HepG2 (cell line): ENCODE results near the gene SHE. TPM values are rescaled to one million over a fixed set of nuclear protein-coding genes. Genes with fewer than 3 reads are reported as not detected.

Experiments
- CTCF ChIP-seq: sonication (generic); formaldehyde crosslinking; IDR thresholded peaks from 2 replicates; pipeline ENCODE4 v1.5.0; 2020; ENCODE audit warnings: mild to moderate bottlenecking, missing genetic modification reagents, moderate library complexity
- HDAC2 ChIP-seq: sonication (generic); formaldehyde crosslinking; IDR thresholded peaks from 2 replicates; pipeline ENCODE4 v1.4.0; 2020; ENCODE audit warnings: missing genetic modification reagents
- MTF1 ChIP-seq: sonication (generic); formaldehyde crosslinking; IDR thresholded peaks from 2 replicates; pipeline ENCODE4 v1.5.0; 2020; ENCODE audit warnings: missing genetic modification reagents
- NR3C1 ChIP-seq: sonication (generic); formaldehyde crosslinking; IDR thresholded peaks from 2 replicates; pipeline ENCODE4 v1.4.0; 2020; ENCODE audit warnings: missing genetic modification reagents
- PLSCR1 ChIP-seq: sonication (generic); formaldehyde crosslinking; IDR thresholded peaks from 2 replicates; pipeline ENCODE4 v1.5.0; 2020; ENCODE audit warnings: missing genetic modification reagents, mild to moderate bottlenecking, borderline replicate concordance
- RAD21 ChIP-seq: fragments of 450-650 bp; formaldehyde crosslinking; IDR thresholded peaks from 2 replicates; pipeline ENCODE4 v1.5.0; 2020; ENCODE audit warnings: mild to moderate bottlenecking
- RELA ChIP-seq: sonication (generic); formaldehyde crosslinking; IDR thresholded peaks from 2 replicates; pipeline ENCODE4 v1.4.0; 2020; ENCODE audit warnings: missing genetic modification reagents
- SMC3 ChIP-seq: IDR thresholded peaks from 2 replicates; pipeline ENCODE4 v1.6.1; 2011; ENCODE audit warnings: low read length, improper control_type of control experiment
- TAF15 ChIP-seq: fragments of 200-400 bp; formaldehyde crosslinking; IDR thresholded peaks from one replicate; pipeline ENCODE4 v1.6.1; 2018; ENCODE audit warnings: mild to moderate bottlenecking, low read depth, low read length; ENCODE audit not compliant: poor library complexity, severe bottlenecking
- TARDBP ChIP-seq: sonication (generic); formaldehyde crosslinking; IDR thresholded peaks from 2 replicates; pipeline ENCODE4 v1.8.0; 2022; ENCODE audit warnings: mild to moderate bottlenecking, missing genetic modification reagents
- TFAP4 ChIP-seq: sonication (generic); IDR thresholded peaks from 2 replicates; pipeline ENCODE4 v1.6.1; 2016; ENCODE audit warnings: low read depth, borderline replicate concordance
- XRCC5 ChIP-seq: fragments of 200-400 bp; formaldehyde crosslinking; optimal IDR thresholded peaks from 2 replicates; pipeline ENCODE3; 2017; ENCODE audit warnings: mild to moderate bottlenecking, low read length
- ZBTB7A ChIP-seq: sonication (generic); formaldehyde crosslinking; IDR thresholded peaks from 2 replicates; pipeline ENCODE4 v1.8.0; 2022; ENCODE audit warnings: mild to moderate bottlenecking, missing genetic modification reagents
- ZFP82 ChIP-seq: sonication (generic); formaldehyde crosslinking; IDR thresholded peaks from 2 replicates; pipeline ENCODE4 v1.5.1; 2020; ENCODE audit warnings: mild to moderate bottlenecking, missing genetic modification reagents, borderline replicate concordance
- ZMYM3 ChIP-seq: sonication (generic); formaldehyde crosslinking; IDR thresholded peaks from 2 replicates; pipeline ENCODE4 v1.5.1; 2020; ENCODE audit warnings: mild to moderate bottlenecking, missing genetic modification reagents
- ZNF510 ChIP-seq: sonication (generic); formaldehyde crosslinking; IDR thresholded peaks from 2 replicates; pipeline ENCODE4 v1.4.0; 2020; ENCODE audit warnings: low read depth, mild to moderate bottlenecking, missing genetic modification reagents
- ZNF616 ChIP-seq: sonication (generic); formaldehyde crosslinking; IDR thresholded peaks from 2 replicates; pipeline ENCODE4 v1.5.0; 2020; ENCODE audit warnings: low read depth, mild to moderate bottlenecking, missing genetic modification reagents
- ZNF766 ChIP-seq: sonication (generic); formaldehyde crosslinking; IDR thresholded peaks from 2 replicates; pipeline ENCODE4 v1.5.0; 2020; ENCODE audit warnings: missing genetic modification reagents, borderline replicate concordance
- ZNF780A ChIP-seq: sonication (generic); formaldehyde crosslinking; IDR thresholded peaks from 2 replicates; pipeline ENCODE4 v1.8.0; 2022; ENCODE audit warnings: mild to moderate bottlenecking, missing genetic modification reagents, moderate library complexity
- polyA plus RNA-seq, 8 experiments: library from polyadenylated mRNA; depleted of rRNA in 3 of 8; stranded (reverse) in 7 of 8; unstranded in 1 of 8; fragments of >200 nt; fragmentation: Illumina TruSeq in 4 of 8; extraction: Trizol in 4 of 8; gene quantifications; 2 replicates each; pipeline versions ENCODE4 v1.2.1 to v1.2.3, GENCODE V29; 2011 to 2016; ENCODE audit warnings: low read depth in 4 of 8, missing spikeins in 1 of 8, mixed read lengths in 1 of 8; ENCODE audit not compliant: insufficient read depth in 1 of 8
- total RNA-seq, 5 experiments: library from RNA; depleted of rRNA; stranded (reverse); fragments of >200 nt; fragmentation: Illumina TruSeq; extraction: Trizol; gene quantifications; 2 replicates each; pipeline ENCODE4 v1.2.3, GENCODE V29; 2016; ENCODE audit warnings: low read depth in 1 of 5

SHE gene
- total and polyA plus RNA-seq, 2 of the 13 experiments (the other 11 are each of a cell fraction or from before 2014, with no cell fraction given): not detected

GRCh38 chr1:154479764-154480421, 22.3 kb downstream of the SHE start (continued):
- TF ChIP-seq TAF15 (no peak), ZBTB7A (CRISPR knock-in tag) (no peak), SMC3 (peak; percentile 90), ZMYM3 (CRISPR knock-in tag) (no peak), ZNF616 (CRISPR knock-in tag) (no peak), TARDBP (CRISPR knock-in tag) (no peak), RAD21 (CRISPR knock-in tag) (peak; percentile 85), ZNF780A (CRISPR knock-in tag) (no peak), ZNF766 (no peak), CTCF (peak; percentile 90), ZFP82 (CRISPR knock-in tag) (no peak), RELA (CRISPR knock-in tag) (no peak), ZNF510 (CRISPR knock-in tag) (no peak), HDAC2 (CRISPR knock-in tag) (no peak), XRCC5 (peak; percentile 29), MTF1 (CRISPR knock-in tag) (no peak), PLSCR1 (CRISPR knock-in tag) (no peak), NR3C1 (no peak), TFAP4 (peak; percentile 28; the same call in 1 of the 2 replicates)
